ENCODE results near the gene DRD3.

DNA sequence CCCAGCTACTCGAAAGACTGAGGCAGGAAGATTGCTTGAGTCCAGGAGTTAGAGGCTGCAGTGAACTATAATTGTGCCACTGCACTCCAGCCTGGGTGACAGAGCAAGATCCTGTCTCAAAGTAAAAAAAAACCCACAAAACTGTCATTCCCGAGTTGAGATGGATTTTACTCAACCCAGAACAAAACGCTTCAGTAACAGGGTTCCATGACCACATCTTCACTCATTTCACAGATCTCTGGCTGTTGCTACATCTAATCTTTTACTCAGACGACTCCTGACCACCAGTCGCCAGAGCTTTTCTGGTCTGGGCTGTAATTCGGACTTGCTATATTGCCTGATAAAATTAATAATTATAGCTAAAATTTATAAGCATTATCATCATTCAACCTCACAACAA lies 2.4 kb downstream of the DRD3 start:
- TF ChIP-seq EZH2 (IDR thresholded peaks at IDR 0.05; ENCODE audit: low read length, missing control alignments): no peak
- TF ChIP-seq, protein P1, sequence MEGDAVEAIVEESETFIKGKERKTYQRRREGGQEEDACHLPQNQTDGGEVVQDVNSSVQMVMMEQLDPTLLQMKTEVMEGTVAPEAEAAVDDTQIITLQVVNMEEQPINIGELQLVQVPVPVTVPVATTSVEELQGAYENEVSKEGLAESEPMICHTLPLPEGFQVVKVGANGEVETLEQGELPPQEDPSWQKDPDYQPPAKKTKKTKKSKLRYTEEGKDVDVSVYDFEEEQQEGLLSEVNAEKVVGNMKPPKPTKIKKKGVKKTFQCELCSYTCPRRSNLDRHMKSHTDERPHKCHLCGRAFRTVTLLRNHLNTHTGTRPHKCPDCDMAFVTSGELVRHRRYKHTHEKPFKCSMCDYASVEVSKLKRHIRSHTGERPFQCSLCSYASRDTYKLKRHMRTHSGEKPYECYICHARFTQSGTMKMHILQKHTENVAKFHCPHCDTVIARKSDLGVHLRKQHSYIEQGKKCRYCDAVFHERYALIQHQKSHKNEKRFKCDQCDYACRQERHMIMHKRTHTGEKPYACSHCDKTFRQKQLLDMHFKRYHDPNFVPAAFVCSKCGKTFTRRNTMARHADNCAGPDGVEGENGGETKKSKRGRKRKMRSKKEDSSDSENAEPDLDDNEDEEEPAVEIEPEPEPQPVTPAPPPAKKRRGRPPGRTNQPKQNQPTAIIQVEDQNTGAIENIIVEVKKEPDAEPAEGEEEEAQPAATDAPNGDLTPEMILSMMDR (conservative IDR thresholded peaks at IDR 0.05 in 1 of 2, IDR thresholded peaks at IDR 0.05 in 1 of 2; ENCODE audit: low read depth in 1 of 2, low read length in 2 of 2): no peak
